Activated CD4-positive, alpha-beta T cell treated with anti-CD3 and anti-CD28 coated beads, Interleukin-2, amount 10 ng/mL, durations not matched to agents 7 days and 5 days (primary cell): ENCODE results near the gene EPB41L4B. TPM values are rescaled to one million over a fixed set of nuclear protein-coding genes. Genes with fewer than 3 reads are reported as not detected.

Experiments
- CTCF ChIA-PET: fragments of 350-600 bp; sonication (Branson Sonifier 250); formaldehyde crosslinking; loops from one replicate; lab custom pipeline; 2021; ENCODE audit warnings: antibody characterized with exemption; lab: Charles Lee
- POLR2A ChIA-PET: fragments of 350-600 bp; sonication (Branson Sonifier 250); formaldehyde crosslinking; loops from one replicate; lab custom pipeline; 2021; ENCODE audit warnings: antibody characterized with exemption; lab: Charles Lee
- DNase-seq: peaks from one replicate; pipeline ENCODE4 v3.0.0-alpha.2; 2020
- H3K27ac Mint-ChIP-seq: one replicate; pipeline ENCODE4 v1.8.0; 2021; ENCODE audit warnings: mild to moderate bottlenecking, moderate library complexity, mixed read lengths
- H3K27me3 Mint-ChIP-seq: one replicate; pipeline ENCODE4 v1.8.0; 2021; ENCODE audit warnings: mixed read lengths
- H3K36me3 Mint-ChIP-seq: one replicate; pipeline ENCODE4 v1.8.0; 2021; ENCODE audit warnings: low read depth, mixed read lengths
- H3K4me1 Mint-ChIP-seq: one replicate; pipeline ENCODE4 v1.8.0; 2021; ENCODE audit warnings: mixed read lengths
- H3K4me3 Mint-ChIP-seq: one replicate; pipeline ENCODE4 v1.8.0; 2021; ENCODE audit warnings: mild to moderate bottlenecking, moderate library complexity, mixed read lengths
- H3K9me3 Mint-ChIP-seq: one replicate; pipeline ENCODE4 v1.8.0; 2021; ENCODE audit warnings: mixed read lengths
- total RNA-seq, 2 experiments: library from RNA; stranded (reverse); gene quantifications; one replicate each; pipeline ENCODE4 v1.2.3, GENCODE V29; 2021

Gene EPB41L4B
- total RNA-seq, 2 experiments from 2014 or later: not detected

DNA sequence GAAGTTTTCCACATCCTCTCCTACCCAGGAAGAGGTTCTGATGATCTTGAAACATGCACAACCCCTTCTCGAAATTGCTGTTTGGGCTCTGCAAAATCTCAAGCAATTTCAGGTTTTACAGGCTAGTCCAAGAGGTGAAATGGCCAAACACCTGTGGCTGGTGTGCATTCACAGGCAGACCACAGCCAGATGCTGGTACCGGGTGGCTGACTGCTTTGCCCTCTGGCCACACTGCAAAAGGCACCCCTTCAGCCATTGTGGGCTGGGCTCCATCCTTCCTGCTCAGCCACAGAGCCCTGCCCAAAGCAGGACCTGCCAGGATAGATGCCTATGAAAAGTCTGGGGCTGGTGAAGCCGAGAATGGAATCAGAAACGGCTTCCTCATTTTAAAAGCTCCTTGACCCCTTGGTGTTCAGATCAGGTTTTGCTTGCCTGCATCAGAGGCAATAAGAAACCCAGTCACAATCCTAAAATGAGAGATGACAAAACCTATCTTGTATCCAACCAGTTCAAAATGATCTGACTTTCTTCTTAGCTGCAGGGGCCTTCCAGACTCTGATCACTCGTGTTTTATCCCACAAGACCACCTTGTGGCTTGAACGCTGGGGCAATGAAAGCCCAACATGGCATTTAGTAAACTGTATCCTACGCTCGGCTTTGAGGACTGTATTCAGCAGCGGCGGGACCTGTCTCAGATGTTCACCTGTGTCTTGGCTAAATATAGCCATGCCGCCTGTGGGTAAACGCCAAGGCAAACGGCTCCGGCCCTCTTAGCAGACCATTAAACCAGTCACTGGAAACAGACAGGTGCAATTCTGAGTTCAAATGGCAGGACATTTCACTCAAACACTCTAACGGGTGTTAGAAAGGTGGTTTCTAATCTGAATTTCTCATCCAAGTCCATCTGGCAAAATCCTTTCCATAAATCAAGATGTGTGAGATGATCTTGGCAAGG, 49.6 kb downstream of the EPB41L4B start:
- CTCF ChIA-PET: no interaction called here
- Mint-ChIP-seq H3K4me3 (no peak overlapping the region), H3K27ac (no peak overlapping the region), H3K4me1 (no peaks in the 10 kb centered on the region), H3K36me3 (no peaks in the 10 kb centered on the region), H3K9me3 (peaks cover 2% of the 10 kb centered on the region), H3K27me3 (peaks cover 7% of the 10 kb centered on the region)
- no peak for DNase-seq
- POLR2A ChIA-PET: no interaction called here

DNA sequence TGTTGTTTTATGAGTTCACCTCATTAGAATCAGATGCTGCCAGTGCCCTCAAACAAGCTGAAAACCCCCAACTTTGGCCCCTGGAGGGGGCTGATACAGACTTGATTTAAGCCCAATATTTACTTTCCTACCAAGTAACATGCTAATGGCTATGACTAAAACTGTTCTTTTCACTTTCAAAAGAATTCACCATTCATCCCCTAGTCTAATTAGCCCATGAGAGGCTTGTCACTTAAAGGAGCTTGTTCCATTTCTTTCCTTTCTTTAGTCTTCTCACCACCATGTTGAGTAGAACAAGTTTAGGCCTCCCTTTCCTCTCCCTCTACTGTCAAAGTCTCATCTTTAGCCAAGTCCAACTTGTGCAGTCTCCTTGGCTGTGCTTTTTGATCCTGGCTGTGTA, 50.4 kb downstream of the EPB41L4B start:
- Mint-ChIP-seq H3K36me3 (no peaks in the 10 kb centered on the region), H3K9me3 (peaks cover 2% of the 10 kb centered on the region), H3K27ac (no peak overlapping the region), H3K4me3 (no peak overlapping the region), H3K27me3 (peaks cover 7% of the 10 kb centered on the region), H3K4me1 (no peaks in the 10 kb centered on the region)
- ChIA-PET CTCF (no interaction called here), POLR2A (no interaction called here)
- DNase-seq: no peak

- Mint-ChIP-seq H3K4me3 (no peak overlapping the region), H3K9me3 (peaks cover 2% of the 10 kb centered on the region), H3K4me1 (no peaks in the 10 kb centered on the region), H3K27me3 (peaks cover 7% of the 10 kb centered on the region), H3K36me3 (no peaks in the 10 kb centered on the region), H3K27ac (no peak overlapping the region)
- DNase-seq: no peak
- CTCF ChIA-PET: interaction anchor here (1.1 kb wide), 1 partner anchor 37 kb away, joined by 3 read pairs; no protein-coding TSS in a partner anchor
- POLR2A ChIA-PET: no interaction called here
These were observed 51.0 kb downstream of the EPB41L4B start for GRCh38 chr9:109269839-109270238.

DNA sequence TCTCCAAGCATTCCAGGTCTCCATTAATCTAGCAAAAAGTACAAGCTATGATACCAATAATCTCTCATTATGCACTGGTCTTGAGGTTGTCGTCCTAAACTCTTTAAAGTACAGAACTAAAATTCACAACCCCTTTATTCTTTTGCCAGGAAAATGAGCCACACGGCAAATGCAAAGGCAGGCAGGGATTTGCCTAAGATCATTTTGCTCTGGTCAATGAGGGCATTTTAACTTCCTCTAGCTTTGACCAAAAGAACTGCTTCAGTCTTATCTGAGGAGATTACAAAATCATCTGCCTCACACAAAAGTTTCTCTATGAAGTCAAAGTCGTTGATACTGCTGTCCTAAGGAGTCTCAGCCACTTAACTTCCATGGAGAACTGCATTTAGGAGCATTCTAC, 51.8 kb downstream of the EPB41L4B start:
- H3K27me3 Mint-ChIP-seq: peaks cover 7% of the 10 kb centered on the region
- H3K36me3 Mint-ChIP-seq: no peaks in the 10 kb centered on the region
- DNase-seq: no peak
- H3K9me3 Mint-ChIP-seq: peaks cover 2% of the 10 kb centered on the region
- ChIA-PET CTCF (interaction anchor here (1.0 to 1.1 kb wide), 2 partner anchors 10 to 36 kb away, joined by 3 read pairs; no protein-coding TSS in a partner anchor), POLR2A (no interaction called here)
- no peak overlapping the region for H3K4me3 Mint-ChIP-seq
- no peak overlapping the region for H3K27ac Mint-ChIP-seq
- no peaks in the 10 kb centered on the region for H3K4me1 Mint-ChIP-seq

GRCh38 chr9:109267555-109267954, 53.3 kb downstream of the EPB41L4B start:
- no peak for DNase-seq
- H3K27ac Mint-ChIP-seq: no peak overlapping the region
- H3K27me3 Mint-ChIP-seq: peaks cover 11% of the 10 kb centered on the region
- peaks cover 2% of the 10 kb centered on the region for H3K9me3 Mint-ChIP-seq
- no peak overlapping the region for H3K4me3 Mint-ChIP-seq
- CTCF ChIA-PET: no interaction called here
- POLR2A ChIA-PET: no interaction called here
- no peaks in the 10 kb centered on the region for H3K36me3 Mint-ChIP-seq
- H3K4me1 Mint-ChIP-seq: no peaks in the 10 kb centered on the region

DNA sequence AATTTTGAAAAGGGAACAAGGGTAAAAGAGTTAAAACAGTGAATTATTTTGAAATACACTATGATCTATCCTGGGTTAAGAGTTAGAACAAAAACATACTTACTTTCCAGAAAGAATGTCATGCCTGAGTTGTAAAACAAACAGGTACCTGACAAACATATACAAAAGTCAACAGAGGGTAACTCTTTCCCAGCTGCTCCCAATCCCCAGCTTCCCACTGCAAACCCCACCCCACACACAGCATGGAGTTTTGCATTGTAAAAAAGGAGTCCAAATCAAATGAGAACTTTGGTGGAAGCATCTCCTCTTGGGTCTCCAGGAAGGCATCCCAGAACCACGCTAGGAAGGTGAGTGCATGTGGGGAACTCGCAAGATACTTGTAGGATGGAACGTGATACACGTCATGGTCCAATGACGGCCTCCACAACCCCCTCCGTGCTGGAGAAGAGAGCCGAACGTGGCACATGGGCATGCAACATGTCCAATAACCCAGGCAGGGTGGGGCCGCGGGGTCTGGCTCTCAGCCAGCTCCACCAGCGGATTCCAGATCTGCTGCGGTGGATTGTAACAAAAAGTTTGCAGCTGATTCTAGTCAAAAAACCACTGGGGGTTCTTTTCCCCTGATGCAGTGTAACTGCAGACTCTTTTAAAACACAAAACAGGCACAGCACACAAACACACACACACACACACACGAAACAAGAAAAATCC, 55.8 kb downstream of the EPB41L4B start:
- Mint-ChIP-seq H3K4me1 (no peaks in the 10 kb centered on the region), H3K27me3 (peaks cover 18% of the 10 kb centered on the region), H3K36me3 (no peaks in the 10 kb centered on the region), H3K4me3 (no peak overlapping the region), H3K9me3 (peaks cover 2% of the 10 kb centered on the region), H3K27ac (no peak overlapping the region)
- POLR2A ChIA-PET: no interaction called here
- CTCF ChIA-PET: no interaction called here
- DNase-seq: no peak

- Mint-ChIP-seq H3K36me3 (no peaks in the 10 kb centered on the region), H3K4me3 (no peak overlapping the region), H3K27me3 (peaks cover 19% of the 10 kb centered on the region), H3K27ac (no peak overlapping the region), H3K9me3 (peaks cover 2% of the 10 kb centered on the region), H3K4me1 (no peaks in the 10 kb centered on the region)
- POLR2A ChIA-PET: no interaction called here
- CTCF ChIA-PET: no interaction called here
- DNase-seq: no peak
These were observed 57.5 kb downstream of the EPB41L4B start for GRCh38 chr9:109263358-109263757.

- no peaks in the 10 kb centered on the region for H3K36me3 Mint-ChIP-seq
- CTCF ChIA-PET: interaction anchor here (0.6 to 1.1 kb wide), 2 partner anchors 212 to 256 kb away, joined by 4 to 5 read pairs; no protein-coding TSS in a partner anchor
These were observed 62.2 kb downstream of the EPB41L4B start for GRCh38 chr9:109258481-109259302.

DNA sequence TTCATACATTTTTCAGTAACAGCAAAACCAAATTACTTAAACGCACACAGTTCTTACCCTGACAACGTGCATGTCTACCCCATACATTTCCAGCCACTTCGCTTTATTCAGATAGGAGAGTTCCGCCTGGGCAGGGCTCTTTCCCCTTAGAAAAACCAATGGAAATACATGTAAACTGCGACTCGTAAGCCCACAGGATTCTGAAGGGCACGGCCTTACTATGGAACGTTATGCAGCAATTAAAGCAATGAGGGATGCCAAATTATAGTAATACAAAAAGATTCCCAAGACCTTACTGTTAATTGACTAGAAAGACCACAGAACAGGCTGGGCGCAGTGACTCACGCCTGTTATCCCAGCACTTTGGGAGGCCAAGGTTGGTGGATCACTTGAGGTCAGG, 64.5 kb downstream of the EPB41L4B start:
- POLR2A ChIA-PET: no interaction called here
- CTCF ChIA-PET: no interaction called here

More at GRCh38 chr9:109258481-109259302, 62.2 kb downstream of the EPB41L4B start:
- DNase-seq: no peak
- H3K27ac Mint-ChIP-seq: no peak overlapping the region
- no peaks in the 10 kb centered on the region for H3K9me3 Mint-ChIP-seq
- no peak overlapping the region for H3K4me3 Mint-ChIP-seq
- POLR2A ChIA-PET: no interaction called here
- peaks cover 24% of the 10 kb centered on the region for H3K27me3 Mint-ChIP-seq
- no peaks in the 10 kb centered on the region for H3K4me1 Mint-ChIP-seq

GRCh38 chr9:109255394-109255793, 65.5 kb downstream of the EPB41L4B start:
- Mint-ChIP-seq H3K27ac (no peak overlapping the region), H3K9me3 (no peaks in the 10 kb centered on the region)

More for the DNA sequence above, 64.5 kb downstream of the EPB41L4B start:
- Mint-ChIP-seq H3K4me3 (no peak overlapping the region), H3K9me3 (no peaks in the 10 kb centered on the region), H3K27me3 (peaks cover 17% of the 10 kb centered on the region), H3K36me3 (no peaks in the 10 kb centered on the region), H3K4me1 (no peaks in the 10 kb centered on the region), H3K27ac (no peak overlapping the region)
- DNase-seq: no peak

GRCh38 chr9:109254317-109254716, 66.5 kb downstream of the EPB41L4B start:
- no peaks in the 10 kb centered on the region for H3K36me3 Mint-ChIP-seq
- CTCF ChIA-PET: no interaction called here
- H3K27ac Mint-ChIP-seq: no peak overlapping the region
- H3K4me1 Mint-ChIP-seq: no peaks in the 10 kb centered on the region
- POLR2A ChIA-PET: no interaction called here
- H3K27me3 Mint-ChIP-seq: peaks cover 17% of the 10 kb centered on the region
- DNase-seq: no peak
- H3K4me3 Mint-ChIP-seq: no peak overlapping the region
- H3K9me3 Mint-ChIP-seq: no peaks in the 10 kb centered on the region

More at GRCh38 chr9:109255394-109255793, 65.5 kb downstream of the EPB41L4B start:
- no peak for DNase-seq
- POLR2A ChIA-PET: no interaction called here
- CTCF ChIA-PET: interaction anchor here (1.0 kb wide), 1 partner anchor 39 kb away, joined by 5 read pairs; no protein-coding TSS in a partner anchor
- no peaks in the 10 kb centered on the region for H3K36me3 Mint-ChIP-seq
- H3K27me3 Mint-ChIP-seq: peaks cover 17% of the 10 kb centered on the region
- no peak overlapping the region for H3K4me3 Mint-ChIP-seq
- H3K4me1 Mint-ChIP-seq: no peaks in the 10 kb centered on the region

DNA sequence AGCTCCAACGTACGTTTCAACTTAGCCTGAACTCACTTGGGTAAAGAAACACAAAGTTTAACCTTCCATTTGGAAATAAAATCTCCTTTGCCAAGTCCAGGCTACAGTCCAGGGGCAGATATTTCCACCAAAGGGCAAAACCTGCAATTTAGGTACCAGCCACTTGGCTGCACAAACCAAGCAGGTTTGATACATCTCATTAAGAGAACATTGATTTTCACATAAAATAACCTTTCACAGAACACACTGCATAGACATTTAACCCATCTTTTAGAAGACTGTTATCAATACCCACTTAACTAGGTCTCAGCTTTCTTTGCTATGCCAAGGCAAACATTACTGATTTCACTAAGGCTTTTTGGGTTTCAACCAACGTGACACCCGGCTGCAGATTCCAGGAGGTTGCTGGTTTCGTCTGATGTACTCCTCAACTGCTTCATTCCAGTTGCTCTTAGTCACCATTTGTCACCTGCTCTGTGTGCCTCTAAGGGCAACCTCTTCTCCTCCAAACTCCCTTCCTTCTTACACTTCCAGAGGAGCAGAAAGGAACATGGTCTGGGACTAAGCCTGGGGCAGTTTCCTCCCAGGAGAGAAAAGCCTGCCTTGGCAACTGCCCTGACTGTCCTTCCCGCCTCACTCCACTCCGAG, 67.1 kb downstream of the EPB41L4B start:
- ChIA-PET POLR2A (no interaction called here), CTCF (no interaction called here)
- Mint-ChIP-seq H3K4me1 (no peaks in the 10 kb centered on the region), H3K27ac (no peak overlapping the region), H3K4me3 (no peak overlapping the region), H3K27me3 (peaks cover 17% of the 10 kb centered on the region), H3K9me3 (no peaks in the 10 kb centered on the region), H3K36me3 (no peaks in the 10 kb centered on the region)
- DNase-seq: no peak
